ENCODE measurements around the gene POLR2A. TPM values are rescaled to one million over a fixed set of nuclear protein-coding genes. Genes with fewer than 3 reads are reported as not detected.
A peak's percentile ranks its signal among the peaks of the same experiment; 100 is the strongest.

The POLR2A gene
- total RNA-seq, 1 experiment from 2014 or later = 72.1 TPM

DNA sequence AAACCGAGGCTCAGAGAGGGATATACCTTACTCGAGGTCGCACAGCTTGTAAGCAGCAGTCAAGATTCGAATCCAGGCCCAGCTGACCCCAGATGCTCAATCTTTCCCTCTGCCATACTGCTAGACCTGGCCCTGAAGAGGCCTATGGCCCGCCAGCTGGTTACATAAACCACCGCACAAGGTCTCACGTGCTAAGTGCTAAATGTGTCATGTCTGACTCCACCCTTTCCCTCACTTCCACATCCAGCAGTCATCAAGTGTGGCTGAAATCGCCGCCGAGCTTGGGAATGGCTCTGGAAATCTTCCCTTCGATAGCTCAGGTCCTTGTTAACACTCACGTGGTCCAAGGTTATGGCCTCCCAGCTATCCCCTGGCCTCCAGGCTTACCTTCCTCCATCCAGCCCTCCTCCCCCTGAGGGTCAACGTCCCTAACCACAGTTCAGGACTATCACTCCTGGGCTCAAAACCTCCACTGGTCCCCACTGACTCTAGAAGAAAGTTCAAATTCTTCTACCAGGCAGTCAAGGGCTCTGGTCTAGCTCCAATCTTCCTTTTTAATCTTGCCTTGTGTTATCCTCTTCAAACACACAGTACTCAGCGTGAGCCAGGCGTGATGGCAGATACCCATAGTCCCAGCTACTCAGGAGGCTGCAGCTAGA is 8.3 kb upstream of the POLR2A start:
- H3K27ac Mint-ChIP-seq (ENCODE audit: unreplicated experiment) = peak overlapping the region; percentile 66
- H3K9me3 Mint-ChIP-seq (ENCODE audit: unreplicated experiment) = no peaks in the 10 kb centered on the region
- H3K27me3 Mint-ChIP-seq (ENCODE audit: insufficient read depth, unreplicated experiment) = no peaks in the 10 kb centered on the region
- peaks cover 21% of the 10 kb centered on the region for H3K36me3 Mint-ChIP-seq (ENCODE audit: insufficient read depth, unreplicated experiment)
- TF ChIP-seq, protein P1, sequence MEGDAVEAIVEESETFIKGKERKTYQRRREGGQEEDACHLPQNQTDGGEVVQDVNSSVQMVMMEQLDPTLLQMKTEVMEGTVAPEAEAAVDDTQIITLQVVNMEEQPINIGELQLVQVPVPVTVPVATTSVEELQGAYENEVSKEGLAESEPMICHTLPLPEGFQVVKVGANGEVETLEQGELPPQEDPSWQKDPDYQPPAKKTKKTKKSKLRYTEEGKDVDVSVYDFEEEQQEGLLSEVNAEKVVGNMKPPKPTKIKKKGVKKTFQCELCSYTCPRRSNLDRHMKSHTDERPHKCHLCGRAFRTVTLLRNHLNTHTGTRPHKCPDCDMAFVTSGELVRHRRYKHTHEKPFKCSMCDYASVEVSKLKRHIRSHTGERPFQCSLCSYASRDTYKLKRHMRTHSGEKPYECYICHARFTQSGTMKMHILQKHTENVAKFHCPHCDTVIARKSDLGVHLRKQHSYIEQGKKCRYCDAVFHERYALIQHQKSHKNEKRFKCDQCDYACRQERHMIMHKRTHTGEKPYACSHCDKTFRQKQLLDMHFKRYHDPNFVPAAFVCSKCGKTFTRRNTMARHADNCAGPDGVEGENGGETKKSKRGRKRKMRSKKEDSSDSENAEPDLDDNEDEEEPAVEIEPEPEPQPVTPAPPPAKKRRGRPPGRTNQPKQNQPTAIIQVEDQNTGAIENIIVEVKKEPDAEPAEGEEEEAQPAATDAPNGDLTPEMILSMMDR (IDR thresholded peaks at IDR 0.05; ENCODE audit: insufficient read depth in 1 of 2, low read depth in 1 of 2, low read length in 1 of 2, severe bottlenecking in 1 of 2, unreplicated experiment in 1 of 2) = no peak
- intact Hi-C loops (cut with micrococcal nuclease; ENCODE audit: unreplicated experiment) = loop anchor here (5.0 kb wide), 1 partner anchor 124 kb away; the partner anchor contains the start of gene KCTD11
- Histone ChIP-seq H3K9me3 (no peaks in the 10 kb centered on the region), H3K4me3 (ENCODE audit: low read depth, low read length) (no peak overlapping the region), H3K27me3 (replicated peaks; ENCODE audit: control insufficient read depth, insufficient read depth, low read length) (no peaks in the 10 kb centered on the region), H3K36me3 (ENCODE audit: control insufficient read depth, insufficient read depth, low read length) (no peaks in the 10 kb centered on the region), H3K4me1 (peaks cover 18% of the 10 kb centered on the region)
- H3K4me3 Mint-ChIP-seq (ENCODE audit: unreplicated experiment) = peak overlapping the region; percentile 23
- peaks cover 20% of the 10 kb centered on the region for H3K4me1 Mint-ChIP-seq (ENCODE audit: low read depth, unreplicated experiment)
- POLR2A ChIA-PET = no interaction called here
- DNase-seq = no peak
- CTCF ChIA-PET = interaction anchor here (0.5 kb wide), 1 partner anchor 456 kb away, joined by 3 read pairs; the partner anchor contains the start of gene TRAPPC1
- no TSS peak for BruUV-seq (replicated peaks)

DNA sequence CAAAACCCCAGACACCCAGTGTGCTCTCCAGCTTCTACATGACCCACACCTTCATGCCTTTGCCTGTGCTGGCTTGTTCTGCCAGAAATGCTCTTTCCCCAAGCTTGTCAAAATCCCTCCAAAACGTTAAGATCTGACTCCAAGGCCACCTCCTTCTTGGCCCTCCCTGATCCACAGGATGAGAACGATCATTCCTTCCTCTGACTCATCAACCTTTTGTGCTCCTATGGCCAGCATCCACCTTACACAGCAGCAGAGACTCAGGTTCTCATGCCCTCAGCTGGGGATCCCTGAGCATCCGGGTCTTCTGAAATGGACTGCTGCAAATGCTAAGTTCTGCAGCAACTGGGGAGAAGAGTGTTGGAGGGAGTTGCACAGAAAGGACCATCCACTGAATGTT is 7.7 kb upstream of the POLR2A start:
- peaks cover 21% of the 10 kb centered on the region for H3K36me3 Mint-ChIP-seq (ENCODE audit: insufficient read depth, unreplicated experiment)
- H3K9me3 Mint-ChIP-seq (ENCODE audit: unreplicated experiment) = no peaks in the 10 kb centered on the region
- CTCF ChIA-PET = no interaction called here
- H3K27ac Mint-ChIP-seq (ENCODE audit: unreplicated experiment) = peak overlapping the region; percentile 66
- no TSS peak for BruUV-seq (replicated peaks)
- Histone ChIP-seq H3K27me3 (replicated peaks; ENCODE audit: control insufficient read depth, insufficient read depth, low read length) (no peaks in the 10 kb centered on the region), H3K4me1 (peaks cover 23% of the 10 kb centered on the region), H3K4me3 (ENCODE audit: low read depth, low read length) (no peak overlapping the region), H3K36me3 (ENCODE audit: control insufficient read depth, insufficient read depth, low read length) (no peaks in the 10 kb centered on the region), H3K9me3 (no peaks in the 10 kb centered on the region)
- H3K27me3 Mint-ChIP-seq (ENCODE audit: insufficient read depth, unreplicated experiment) = no peaks in the 10 kb centered on the region
- H3K4me3 Mint-ChIP-seq (ENCODE audit: unreplicated experiment) = peak overlapping the region; percentile 23
- H3K4me1 Mint-ChIP-seq (ENCODE audit: low read depth, unreplicated experiment) = peaks cover 26% of the 10 kb centered on the region
- TF ChIP-seq, protein P1 (IDR thresholded peaks at IDR 0.05; ENCODE audit: insufficient read depth in 1 of 2, low read depth in 1 of 2, low read length in 1 of 2, severe bottlenecking in 1 of 2, unreplicated experiment in 1 of 2) = no peak
- POLR2A ChIA-PET = no interaction called here
- intact Hi-C loops (cut with micrococcal nuclease; ENCODE audit: unreplicated experiment) = loop anchor here (5.0 kb wide), 1 partner anchor 124 kb away; the partner anchor contains the start of gene KCTD11
- no peak for DNase-seq

DNA sequence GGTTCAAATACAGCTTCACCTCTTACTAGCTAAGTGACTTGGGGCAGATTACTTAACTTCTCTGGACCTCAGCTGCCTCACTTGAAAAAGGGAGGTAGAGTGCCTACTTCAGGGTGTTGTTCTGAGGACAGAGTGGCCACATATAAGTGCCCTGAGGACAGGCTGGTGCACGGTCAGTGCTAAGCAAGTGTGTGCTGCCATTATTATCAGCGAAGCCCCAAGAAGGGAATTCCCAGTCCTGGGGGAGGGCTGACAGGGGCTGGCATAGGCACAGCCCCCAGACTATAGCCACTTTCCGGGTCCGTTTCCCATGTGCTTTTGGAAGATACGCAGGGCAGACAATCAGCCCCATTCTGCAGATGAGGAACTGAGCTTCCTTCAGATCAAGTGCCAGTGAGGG is 7.2 kb upstream of the POLR2A start:
- BruUV-seq (replicated peaks) = TSS peak; percentile 10
- intact Hi-C loops (cut with micrococcal nuclease; ENCODE audit: unreplicated experiment) = loop anchor here (5.0 kb wide), 1 partner anchor 125 kb away; the partner anchor contains the start of gene KCTD11
- DNase-seq = no peak
- H3K27me3 Mint-ChIP-seq (ENCODE audit: insufficient read depth, unreplicated experiment) = no peaks in the 10 kb centered on the region
- Histone ChIP-seq H3K4me1 (peaks cover 23% of the 10 kb centered on the region), H3K9me3 (no peaks in the 10 kb centered on the region), H3K36me3 (ENCODE audit: control insufficient read depth, insufficient read depth, low read length) (no peaks in the 10 kb centered on the region), H3K4me3 (ENCODE audit: low read depth, low read length) (no peak overlapping the region), H3K27me3 (replicated peaks; ENCODE audit: control insufficient read depth, insufficient read depth, low read length) (no peaks in the 10 kb centered on the region)
- CTCF ChIA-PET = no interaction called here
- peak overlapping the region; percentile 66 for H3K27ac Mint-ChIP-seq (ENCODE audit: unreplicated experiment)
- POLR2A ChIA-PET = no interaction called here
- peaks cover 30% of the 10 kb centered on the region for H3K4me1 Mint-ChIP-seq (ENCODE audit: low read depth, unreplicated experiment)
- peaks cover 22% of the 10 kb centered on the region for H3K36me3 Mint-ChIP-seq (ENCODE audit: insufficient read depth, unreplicated experiment)
- H3K9me3 Mint-ChIP-seq (ENCODE audit: unreplicated experiment) = no peaks in the 10 kb centered on the region
- peak overlapping the region; percentile 70 for H3K4me3 Mint-ChIP-seq (ENCODE audit: unreplicated experiment)
- TF ChIP-seq, protein P1 (IDR thresholded peaks at IDR 0.05; ENCODE audit: insufficient read depth in 1 of 2, low read depth in 1 of 2, low read length in 1 of 2, severe bottlenecking in 1 of 2, unreplicated experiment in 1 of 2) = no peak
